ENCODE data around the gene TP73.

Gene TP73

DNA sequence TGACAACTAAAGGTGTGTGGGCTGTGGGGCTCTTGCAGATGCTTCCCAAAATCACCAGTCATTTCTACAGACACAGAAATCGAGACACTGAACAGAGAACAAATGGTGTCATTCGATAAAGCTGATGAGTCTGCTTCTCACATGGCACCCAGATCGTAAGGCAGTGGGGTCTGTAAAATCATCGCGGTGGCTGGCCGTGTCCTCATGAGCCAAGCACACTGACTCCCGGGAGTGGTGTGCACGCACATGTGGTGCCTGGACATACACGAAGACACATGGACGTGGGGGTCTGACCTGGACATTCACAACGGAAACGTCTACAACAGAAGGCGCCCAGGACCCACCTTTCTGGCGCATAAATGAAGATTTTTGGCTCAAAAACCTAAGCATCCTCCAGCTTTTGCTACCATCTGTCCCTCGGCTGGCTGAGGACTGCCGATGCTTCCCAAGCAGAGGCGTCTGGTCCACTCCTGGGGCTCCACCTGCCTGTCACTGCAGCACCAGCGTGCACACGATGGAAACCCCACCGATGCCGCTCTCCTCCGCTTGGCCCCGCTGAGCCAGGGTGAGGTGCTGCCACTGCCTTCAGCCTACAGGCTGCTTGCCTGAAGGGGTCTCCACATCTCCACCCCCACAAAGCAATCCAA lies 127.1 kb downstream of the TP73 start:
- no peaks in the 10 kb centered on the region for H3K9me3 ChIP-seq
- no peak overlapping the region for H3K4me2 ChIP-seq
- H3K9ac ChIP-seq: no peak overlapping the region
- no peak for TF ChIP-seq Cebpa-rat (IDR thresholded peaks at IDR 0.05)
- no peaks in the 10 kb centered on the region for H3K27me3 ChIP-seq
- H3K36me3 ChIP-seq: peaks cover 53% of the 10 kb centered on the region
- H4K20me1 ChIP-seq: peaks cover 96% of the 10 kb centered on the region
- H3K27ac ChIP-seq: no peak overlapping the region
- H3K4me3 ChIP-seq: no peak overlapping the region
- H3K4me1 ChIP-seq: peaks cover 69% of the 10 kb centered on the region

DNA sequence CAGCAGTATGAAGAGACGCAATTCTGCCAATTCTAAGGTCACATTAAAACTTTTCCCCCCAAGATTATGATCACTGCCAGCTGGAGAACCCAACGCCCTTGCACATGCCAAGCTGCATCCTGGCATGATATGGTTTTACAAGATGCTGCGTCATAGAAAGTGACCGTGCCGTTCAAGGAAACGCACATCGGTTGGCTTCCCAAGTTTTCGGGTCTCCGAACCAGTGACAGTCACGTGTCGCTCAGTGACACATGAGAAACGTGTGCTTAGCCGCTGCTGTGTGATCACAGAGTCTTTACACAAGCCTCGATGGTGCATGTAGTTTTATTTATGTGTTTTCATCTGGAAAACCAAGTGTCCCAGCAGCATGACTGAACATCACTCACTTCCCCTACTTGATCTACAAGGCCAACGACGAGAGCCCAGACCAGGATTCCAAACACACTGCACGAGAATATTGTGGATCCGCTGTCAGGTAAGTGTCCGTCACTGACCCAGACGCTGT lies 127.6 kb downstream of the TP73 start:
- H4K20me1 ChIP-seq: peaks cover 99% of the 10 kb centered on the region

GRCh38 chr1:3780901-3781300 lies 128.6 kb downstream of the TP73 start:
- Histone ChIP-seq H4K20me1 (peaks cover 99% of the 10 kb centered on the region), H3K27me3 (no peaks in the 10 kb centered on the region), H3K9me3 (no peaks in the 10 kb centered on the region), H3K36me3 (peaks cover 68% of the 10 kb centered on the region), H3K4me3 (no peak overlapping the region), H3K9ac (no peak overlapping the region), H3K4me2 (no peak overlapping the region), H3K4me1 (peaks cover 69% of the 10 kb centered on the region), H3K27ac (no peak overlapping the region)
- no peak for TF ChIP-seq Cebpa-rat (IDR thresholded peaks at IDR 0.05)

More for the DNA sequence above, 127.6 kb downstream of the TP73 start:
- Histone ChIP-seq H3K9ac (no peak overlapping the region), H3K36me3 (peaks cover 58% of the 10 kb centered on the region), H3K4me3 (no peak overlapping the region), H3K9me3 (no peaks in the 10 kb centered on the region), H3K4me1 (peaks cover 69% of the 10 kb centered on the region), H3K4me2 (no peak overlapping the region), H3K27ac (no peak overlapping the region), H3K27me3 (no peaks in the 10 kb centered on the region)
- TF ChIP-seq Cebpa-rat (IDR thresholded peaks at IDR 0.05): no peak

DNA sequence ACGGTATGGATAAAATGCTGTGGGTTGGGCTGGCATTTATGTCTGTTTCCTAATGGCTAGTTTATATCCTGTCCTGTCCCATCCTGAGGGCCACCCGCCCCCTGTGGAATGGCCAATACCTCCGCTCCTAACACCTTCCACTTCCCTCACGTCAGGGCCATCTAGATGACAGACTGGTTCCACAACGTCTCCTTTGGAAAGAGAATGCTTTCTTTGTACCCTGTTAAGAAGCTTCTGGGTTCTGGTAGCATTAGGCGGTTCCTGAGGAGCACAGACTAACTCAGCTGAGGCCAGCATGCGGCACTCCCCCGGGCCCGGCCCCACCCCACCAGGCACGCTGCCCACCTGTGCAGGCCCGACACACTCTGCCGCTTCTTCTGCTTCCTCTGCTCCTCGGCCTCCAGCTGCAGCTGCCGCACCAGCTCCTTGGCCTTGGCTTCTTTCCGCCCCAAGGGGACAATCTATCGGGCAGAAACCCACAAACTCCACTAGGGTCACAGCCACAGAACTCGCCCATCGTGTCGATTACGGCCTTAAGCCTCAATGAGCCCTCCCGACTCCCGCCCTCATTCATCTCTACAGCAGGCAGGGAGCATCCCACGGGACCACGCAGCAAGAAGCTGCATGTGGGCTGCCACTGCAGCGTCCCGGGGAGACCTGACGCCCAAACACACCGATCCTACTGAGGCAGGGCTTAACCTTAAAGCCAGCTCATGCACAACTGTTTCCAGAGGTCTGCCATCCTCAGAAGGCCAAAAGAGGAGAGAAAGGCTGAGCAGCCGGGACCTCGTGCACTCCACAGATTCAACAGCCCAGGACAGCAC lies 131.5 kb downstream of the TP73 start:
- H3K27me3 ChIP-seq: no peaks in the 10 kb centered on the region
- H3K4me3 ChIP-seq: peak overlapping the region; percentile 17; the same call in 1 of the 2 replicates
- H3K9ac ChIP-seq: peak overlapping the region; percentile 25; the same call in 1 of the 2 replicates
- H3K4me2 ChIP-seq: peak overlapping the region; percentile 90
- peaks cover 71% of the 10 kb centered on the region for H3K4me1 ChIP-seq
- H3K36me3 ChIP-seq: peaks cover 79% of the 10 kb centered on the region
- H3K27ac ChIP-seq: peak overlapping the region; percentile 64; the same call in 1 of the 2 replicates
- no peaks in the 10 kb centered on the region for H3K9me3 ChIP-seq
- peaks cover 99% of the 10 kb centered on the region for H4K20me1 ChIP-seq
- TF ChIP-seq Cebpa-rat (IDR thresholded peaks at IDR 0.05): no peak

GRCh38 chr1:3785045-3785444 lies 132.7 kb downstream of the TP73 start:
- H3K36me3 ChIP-seq: peaks cover 69% of the 10 kb centered on the region
- peak overlapping the region; percentile 17; the same call in 1 of the 2 replicates for H3K4me3 ChIP-seq
- H3K27me3 ChIP-seq: no peaks in the 10 kb centered on the region
- H3K9ac ChIP-seq: peak overlapping the region; percentile 25; the same call in 1 of the 2 replicates
- peak overlapping the region; percentile 26; the same call in 1 of the 2 replicates for H3K27ac ChIP-seq
- TF ChIP-seq Cebpa-rat (IDR thresholded peaks at IDR 0.05): no peak
- H3K4me1 ChIP-seq: peaks cover 83% of the 10 kb centered on the region
- peaks cover 99% of the 10 kb centered on the region for H4K20me1 ChIP-seq
- H3K4me2 ChIP-seq: peak overlapping the region; percentile 90
- H3K9me3 ChIP-seq: no peaks in the 10 kb centered on the region

GRCh38 chr1:3785456-3786157 lies 133.3 kb downstream of the TP73 start:
- Histone ChIP-seq H3K4me3 (peak overlapping the region; percentile 17; the same call in 1 of the 2 replicates), H3K4me1 (peaks cover 88% of the 10 kb centered on the region), H3K27ac (no peak overlapping the region), H4K20me1 (peaks cover 100% of the 10 kb centered on the region), H3K4me2 (peak overlapping the region; percentile 90), H3K27me3 (no peaks in the 10 kb centered on the region), H3K36me3 (peaks cover 69% of the 10 kb centered on the region), H3K9me3 (no peaks in the 10 kb centered on the region), H3K9ac (no peak overlapping the region; the same call in 1 of the 2 replicates)
- no peak for TF ChIP-seq Cebpa-rat (IDR thresholded peaks at IDR 0.05)

Measured in BLaER1 (cell line).